Heart right ventricle (tissue), 16 donors: ENCODE results near the gene MAOB. TPM values are rescaled to one million over a fixed set of nuclear protein-coding genes. Genes with fewer than 3 reads are reported as not detected.

Experiments
- ATAC-seq, 8 donors: fragments of 200-7000 bp; cut with Tn5 transposase; one replicate each; pipeline ENCODE4 v1.9.1; 2020; ENCODE audit warnings: mild to moderate bottlenecking in 8 of 8, moderate library complexity in 8 of 8, moderate number of reproducible peaks in 1 of 8
- DNase-seq, 2 donors: peaks; one replicate each; pipeline ENCODE4 v3.0.0-alpha.2; 2020
- H3K27ac ChIP-seq, 10 donors: fragments of 200-600 bp; sonication (generic) in 2 of 10; one replicate each; pipeline versions ENCODE4 v1.5.0 to v1.8.0; 2020 to 2022; ENCODE audit warnings: mild to moderate bottlenecking in 3 of 10
- H3K27me3 ChIP-seq, 7 donors: fragments of 200-600 bp; one replicate each; pipeline ENCODE4 v1.8.0; 2021 to 2022; ENCODE audit warnings: mild to moderate bottlenecking in 2 of 7
- H3K36me3 ChIP-seq, 9 donors: fragments of 200-600 bp; sonication (generic) in 1 of 9; one replicate each; pipeline versions ENCODE4 v1.5.0 to v1.8.0; 2020 to 2022; ENCODE audit warnings: mild to moderate bottlenecking in 2 of 9
- H3K4me1 ChIP-seq, 9 donors: fragments of 200-600 bp; sonication (generic) in 1 of 9; one replicate each; pipeline versions ENCODE4 v1.5.0 to v1.8.0; 2020 to 2022; ENCODE audit warnings: mild to moderate bottlenecking in 4 of 9
- H3K4me3 ChIP-seq, 10 donors: fragments of 200-600 bp; sonication (generic) in 2 of 10; one replicate each; pipeline versions ENCODE4 v1.5.0 to v1.8.0; 2020 to 2022; ENCODE audit warnings: mild to moderate bottlenecking in 7 of 10, moderate library complexity in 2 of 10
- H3K9me3 ChIP-seq, 11 donors: fragments of 200-600 bp in 10 of 11; sonication (generic) in 2 of 11; one replicate each; pipeline versions ENCODE4 v1.5.0 to v1.8.0; 2013 to 2022; ENCODE audit warnings: mild to moderate bottlenecking in 2 of 11, control low read depth in 1 of 11, moderate library complexity in 1 of 11
- WGBS, 2 donors: extraction: QIAGEN DNeasy Blood & Tissue Kit; methylation state at CpG; one replicate each; pipeline ENCODE4 v1.1.7; 2013; ENCODE audit warnings: inconsistent platforms in 1 of 2; 5-methylcytosine and 5-hydroxymethylcytosine counted together
- intact Hi-C, 10 donors: fragments of 100-400 bp; cut with DNase I; formaldehyde crosslinking; loops; one replicate each; pipeline versions ENCODE4 v1.11.1 to v1.14.2; 2022
- polyA plus RNA-seq, 2 donors: library from polyadenylated mRNA; stranded (reverse); fragments of 200-250 nt; gene quantifications; one replicate each; pipeline ENCODE4 v1.2.3, GENCODE V29; 2013
- total RNA-seq, 10 donors: library from RNA; stranded (reverse); fragmentation: NEBNext Ultra II Directional in 3 of 10; extraction: Animal tissue kit (Norgen Biotek cat#: 25700) in 3 of 10; gene quantifications; one replicate each; pipeline versions ENCODE4 v1.2.1 to v1.2.4, GENCODE V29; 2021 to 2023
- TF ChIP-seq, protein P1 (sequence below), 9 donors: fragments of 200-600 bp; sonication (generic) in 2 of 9; IDR thresholded peaks; one replicate each; pipeline versions ENCODE4 v1.5.0 to v1.8.0; 2021 to 2022; ENCODE audit warnings: antibody characterized with exemption in 9 of 9, mild to moderate bottlenecking in 5 of 9, moderate library complexity in 1 of 9
- donor health status: Arrhythmogenic right ventricular cardiomyopathy.
- donor health status: ischemic (EF 13 %, LVEDD 7.1; RV severe dilation, severe dysfunction).
- donor health status: healthy with polysubstance abuse.
- donor health status: DM: no; HTN: yes; CAD: no.
- donor health status: DM: no; HTN: no; CAD: no.
- donor health status: ischemic (EF 25% LVEDD 6.9; RV normal size, moderate dysfunction).
- donor health status: ischemic (EF 25% LVEDD 5.7; RV mildly dilated, moderate dysfunction).
- donor health status: healthy.
- donor health status: DM: yes; HTN: yes; CAD: no.
- donor health status: Ischemic cardiomyopathy.
- donor health status: ischemic (EF 35%, LVEDD 5.7; RV mildly dilated, moderate dysfunction).
- donor health status: nonischemic (EF 11% LVEDD 7.7; RV severe dilation, severe dysfunction).
- donor health status: DM: yes; HTN: yes; CAD: no.
- donor health status: PGD.
- donor health status: ischemic (EF 29% LVEDD 5.4; RV normal size, mild dysfunction).
- donor health status: nonischemic (EF 23%, LVEDD 6.1; RV moderate dilation, normal function).

MAOB gene
- total and polyA plus RNA-seq, 12 donors: 24.7 to 173 (median 139) TPM

GRCh38 chrX:43847352-43847751 lies 34.9 kb downstream of the MAOB start:
- TF ChIP-seq, protein P1, sequence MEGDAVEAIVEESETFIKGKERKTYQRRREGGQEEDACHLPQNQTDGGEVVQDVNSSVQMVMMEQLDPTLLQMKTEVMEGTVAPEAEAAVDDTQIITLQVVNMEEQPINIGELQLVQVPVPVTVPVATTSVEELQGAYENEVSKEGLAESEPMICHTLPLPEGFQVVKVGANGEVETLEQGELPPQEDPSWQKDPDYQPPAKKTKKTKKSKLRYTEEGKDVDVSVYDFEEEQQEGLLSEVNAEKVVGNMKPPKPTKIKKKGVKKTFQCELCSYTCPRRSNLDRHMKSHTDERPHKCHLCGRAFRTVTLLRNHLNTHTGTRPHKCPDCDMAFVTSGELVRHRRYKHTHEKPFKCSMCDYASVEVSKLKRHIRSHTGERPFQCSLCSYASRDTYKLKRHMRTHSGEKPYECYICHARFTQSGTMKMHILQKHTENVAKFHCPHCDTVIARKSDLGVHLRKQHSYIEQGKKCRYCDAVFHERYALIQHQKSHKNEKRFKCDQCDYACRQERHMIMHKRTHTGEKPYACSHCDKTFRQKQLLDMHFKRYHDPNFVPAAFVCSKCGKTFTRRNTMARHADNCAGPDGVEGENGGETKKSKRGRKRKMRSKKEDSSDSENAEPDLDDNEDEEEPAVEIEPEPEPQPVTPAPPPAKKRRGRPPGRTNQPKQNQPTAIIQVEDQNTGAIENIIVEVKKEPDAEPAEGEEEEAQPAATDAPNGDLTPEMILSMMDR (IDR thresholded peaks at IDR 0.05): no peak
- H3K9me3 ChIP-seq: no peaks in the 10 kb centered on the region
- ATAC-seq (no peak), DNase-seq (no peak)
- intact Hi-C loops: loop anchor here in 1 of 10 donors (10.0 kb wide), 1 partner anchor 87 kb away; no protein-coding TSS in a partner anchor
- H3K4me3 ChIP-seq: no peak overlapping the region
- H3K4me1 ChIP-seq: peaks cover 0 to 8% (median 0%) of the 10 kb centered on the region in 9 donors
- 98 to 100% methylated on average over 2 of the region's 2 CpGs for WGBS, 2 donors
- no peak overlapping the region for H3K27ac ChIP-seq
- peaks cover 0 to 61% (median 0%) of the 10 kb centered on the region in 7 donors for H3K27me3 ChIP-seq
- H3K36me3 ChIP-seq: peaks cover 0 to 5% (median 0%) of the 10 kb centered on the region in 9 donors

DNA sequence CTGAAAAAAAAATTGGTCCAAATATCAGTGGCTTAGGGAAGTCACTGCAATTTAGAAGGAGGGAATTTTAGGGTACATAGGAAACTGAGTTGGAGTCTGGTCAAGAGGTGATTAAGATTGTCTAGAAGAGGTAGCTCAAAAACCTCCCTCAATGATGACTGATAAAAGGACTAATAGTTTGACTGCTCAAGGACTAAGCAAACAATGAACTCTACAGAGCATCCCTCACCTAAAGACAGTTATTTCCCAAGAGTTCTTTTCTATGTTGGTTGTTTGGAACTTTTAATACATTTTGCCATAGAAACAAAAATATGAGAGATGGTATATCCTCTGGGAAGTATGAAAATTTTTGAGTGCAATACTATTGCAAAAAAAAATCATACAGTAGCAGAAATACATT lies 35.7 kb downstream of the MAOB start:
- TF ChIP-seq, protein P1 (IDR thresholded peaks at IDR 0.05): no peak
- H3K4me1 ChIP-seq: peaks cover 0 to 8% (median 0%) of the 10 kb centered on the region in 9 donors
- H3K27me3 ChIP-seq: peaks cover 0 to 59% (median 0%) of the 10 kb centered on the region in 7 donors
- no peaks in the 10 kb centered on the region for H3K9me3 ChIP-seq
- no peak overlapping the region for H3K4me3 ChIP-seq
- H3K27ac ChIP-seq: no peak overlapping the region
- no peak for ATAC-seq
- intact Hi-C loops: loop anchor here in 1 of 10 donors (10.0 kb wide), 1 partner anchor 88 kb away; no protein-coding TSS in a partner anchor
- H3K36me3 ChIP-seq: peaks cover 0 to 12% (median 0%) of the 10 kb centered on the region in 9 donors
- no peak for DNase-seq

- H3K27ac ChIP-seq: no peak overlapping the region
- intact Hi-C loops: loop anchor here in 1 of 10 donors (10.0 kb wide), 1 partner anchor 89 kb away; no protein-coding TSS in a partner anchor
- H3K27me3 ChIP-seq: peaks cover 0 to 61% (median 0%) of the 10 kb centered on the region in 7 donors
- no peaks in the 10 kb centered on the region for H3K9me3 ChIP-seq
- TF ChIP-seq, protein P1 (IDR thresholded peaks at IDR 0.05): no peak
- WGBS, 2 donors: 92 to 97% methylated on average over 2 of the region's 2 CpGs
- ATAC-seq (no peak), DNase-seq (no peak)
- H3K36me3 ChIP-seq: peaks cover 0 to 12% (median 0%) of the 10 kb centered on the region in 9 donors
- H3K4me3 ChIP-seq: no peak overlapping the region
- peaks cover 0 to 8% (median 0%) of the 10 kb centered on the region in 9 donors for H3K4me1 ChIP-seq
These were observed 36.5 kb downstream of the MAOB start for GRCh38 chrX:43845776-43846175.

- H3K9me3 ChIP-seq: no peaks in the 10 kb centered on the region
- WGBS, 2 donors: 74 to 87% methylated on average over 3 of the region's 3 CpGs
- peaks cover 0 to 49% (median 0%) of the 10 kb centered on the region in 7 donors for H3K27me3 ChIP-seq
- no peak overlapping the region for H3K27ac ChIP-seq
- H3K36me3 ChIP-seq: peaks cover 0 to 12% (median 0%) of the 10 kb centered on the region in 9 donors
- ATAC-seq (no peak), DNase-seq (no peak)
- H3K4me1 ChIP-seq: peaks cover 0 to 10% (median 0%) of the 10 kb centered on the region in 9 donors
- no peak overlapping the region for H3K4me3 ChIP-seq
- intact Hi-C loops: loop anchor here in 1 of 10 donors (10.0 kb wide), 1 partner anchor 95 kb away; no protein-coding TSS in a partner anchor
- TF ChIP-seq, protein P1 (IDR thresholded peaks at IDR 0.05): no peak
These were observed 42.0 kb downstream of the MAOB start for GRCh38 chrX:43840265-43840664.
